K562 (cell line): ENCODE data around the gene MRPL37. TPM values are rescaled to one million over a fixed set of nuclear protein-coding genes. Genes with fewer than 3 reads are reported as not detected.

Experiments
- COPS2 ChIP-seq: fragments of 450-650 bp; conservative IDR thresholded peaks from 2 replicates; pipeline ENCODE4 v1.6.1; 2016; ENCODE audit warnings: mild to moderate bottlenecking, moderate library complexity
- E2F3 ChIP-seq: fragments of 250-450 bp; sonication (Bioruptor Pico); IDR thresholded peaks from 2 replicates; pipeline ENCODE4 v1.4.0; 2020; ENCODE audit warnings: mild to moderate bottlenecking
- GATAD2A ChIP-seq: fragments of 450-650 bp; IDR thresholded peaks from 2 replicates; pipeline ENCODE4 v1.6.1; 2017
- MAFF ChIP-seq: IDR thresholded peaks from 2 replicates; pipeline ENCODE4 v1.6.1; 2012; ENCODE audit warnings: low read length, improper control_type of control experiment
- MAFG ChIP-seq: fragments of 450-650 bp; conservative IDR thresholded peaks from 2 replicates; pipeline ENCODE4 v1.6.1; 2016; ENCODE audit warnings: missing genetic modification characterization, missing compliant biosample characterization
- MAFK ChIP-seq: IDR thresholded peaks from 2 replicates; pipeline ENCODE4 v1.6.1; 2011; ENCODE audit warnings: low read length, improper control_type of control experiment
- NFIC ChIP-seq: fragments of 450-650 bp; IDR thresholded peaks from 2 replicates; pipeline ENCODE4 v1.6.1; 2017; ENCODE audit warnings: mild to moderate bottlenecking, inconsistent platforms
- POLR2AphosphoS2 ChIP-seq: IDR thresholded peaks from 2 replicates; pipeline ENCODE4 v1.6.1; 2012; ENCODE audit warnings: low read length, improper control_type of control experiment
- POLR2G ChIP-seq: fragments of 200-400 bp; formaldehyde crosslinking; IDR thresholded peaks from 2 replicates; pipeline ENCODE4 v1.6.1; 2017; ENCODE audit warnings: low read depth, mild to moderate bottlenecking, antibody characterized with exemption, low read length, moderate library complexity
- SLC30A9 ChIP-seq: fragments of 250-450 bp; sonication (Bioruptor Pico); IDR thresholded peaks from 2 replicates; pipeline ENCODE4 v1.8.0; 2022; ENCODE audit warnings: mild to moderate bottlenecking, moderate library complexity
- ZC3H11A ChIP-seq: IDR thresholded peaks from 2 replicates; pipeline ENCODE4 v1.6.1; 2012; ENCODE audit warnings: low read depth, low read length, improper control_type of control experiment
- ZNF316 ChIP-seq: fragments of 450-650 bp; IDR thresholded peaks from 2 replicates; pipeline ENCODE4 v1.6.1; 2016
- ZNF507 ChIP-seq: conservative IDR thresholded peaks from 2 replicates; pipeline ENCODE4 v1.6.1; 2017; ENCODE audit warnings: missing genetic modification characterization, missing compliant biosample characterization
- polyA plus RNA-seq, 8 experiments: library from polyadenylated mRNA; depleted of rRNA in 4 of 8; stranded (reverse) in 5 of 8; unstranded in 3 of 8; fragments of >200 nt; fragmentation: Nextera tagmentation in 2 of 8; fragmentation: Illumina TruSeq in 1 of 8; extraction: Ambion mirVana in 2 of 8; extraction: Trizol in 1 of 8; gene quantifications; 2 replicates each; pipeline versions ENCODE4 v1.2.1 to v1.2.3, GENCODE V29; 2011 to 2014; ENCODE audit warnings: inconsistent platforms in 1 of 8, missing spikeins in 1 of 8
- total RNA-seq, 7 experiments: library from RNA; depleted of rRNA in 6 of 7; stranded (reverse); fragments of >200 nt in 6 of 7; fragmentation: Illumina TruSeq in 2 of 7; extraction: Trizol in 2 of 7; gene quantifications; 2 replicates each; pipeline versions ENCODE4 v1.2.1 to v1.2.3, GENCODE V29; 2011 to 2021; ENCODE audit warnings: low replicate concordance in 1 of 7
- TF ChIP-seq, protein P1 (sequence below): fragments of 450-650 bp; formaldehyde crosslinking; IDR thresholded peaks from 2 replicates; pipeline ENCODE4 v1.4.0; 2022; ENCODE audit warnings: missing genetic modification characterization
- TF ChIP-seq, protein P2 (sequence below): fragments of 450-650 bp; formaldehyde crosslinking; IDR thresholded peaks from 2 replicates; pipeline ENCODE4 v1.4.0; 2020; ENCODE audit warnings: mild to moderate bottlenecking, moderate library complexity

The MRPL37 gene
- total and polyA plus RNA-seq, 9 of the 15 experiments (the other 6 are each of a cell fraction or from before 2014, with no cell fraction given): 52.2 to 303 (median 180) TPM

DNA sequence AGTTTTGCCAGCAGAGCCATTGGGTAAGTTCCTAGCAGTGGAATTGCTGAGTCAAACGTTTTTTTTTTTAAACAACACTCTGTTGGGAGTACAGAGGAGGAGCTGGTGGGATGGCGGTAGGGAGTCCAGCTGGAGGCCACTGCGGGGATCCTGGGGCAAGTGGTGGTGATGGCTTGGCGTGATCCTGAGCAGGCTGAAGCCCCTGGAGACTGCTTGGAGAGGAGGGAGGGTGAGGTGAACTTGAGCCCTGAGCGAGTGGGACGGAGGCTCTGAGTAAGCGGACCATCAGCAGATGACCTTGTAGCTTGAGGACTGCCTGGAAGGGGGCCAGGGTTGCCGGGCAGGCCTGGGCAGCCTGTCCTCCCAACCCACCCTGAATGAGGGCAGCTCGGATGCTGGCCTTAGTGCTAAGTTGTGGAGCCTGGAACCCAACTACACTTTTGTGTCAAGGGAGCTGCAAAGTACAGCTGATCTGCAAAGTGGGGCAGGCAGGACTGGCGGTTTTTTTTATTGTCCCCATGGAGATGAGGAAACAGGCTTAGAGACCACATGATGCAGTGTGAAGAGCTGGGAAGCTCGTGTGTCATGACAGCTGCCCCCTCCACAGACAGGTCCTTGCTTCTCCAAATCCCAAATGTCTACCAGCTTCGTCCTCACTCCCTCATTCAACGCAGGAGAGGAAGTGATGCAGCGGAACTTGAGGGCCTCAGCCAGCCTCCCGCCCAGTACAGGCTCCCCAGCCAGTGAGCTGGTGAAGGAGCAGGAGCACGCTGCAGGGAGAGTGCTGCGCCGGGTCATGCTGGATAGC, 20.2 kb downstream of the MRPL37 start (continued):
- TF ChIP-seq MAFK (peak; percentile 71), E2F3 (CRISPR knock-in tag) (no peak), MAFG (tag) (peak; percentile 84), ZNF316 (peak; percentile 95), GATAD2A (no peak), POLR2G (peak; percentile 60), ZC3H11A (no peak), COPS2 (no peak), ZNF507 (tag) (no peak), MAFF (peak; percentile 66), SLC30A9 (CRISPR knock-in tag) (no peak), POLR2AphosphoS2 (no peak), NFIC (0 out of 2 replicates have a peak, but pooled peaks have one; percentile 9)
- TF ChIP-seq, protein P1, sequence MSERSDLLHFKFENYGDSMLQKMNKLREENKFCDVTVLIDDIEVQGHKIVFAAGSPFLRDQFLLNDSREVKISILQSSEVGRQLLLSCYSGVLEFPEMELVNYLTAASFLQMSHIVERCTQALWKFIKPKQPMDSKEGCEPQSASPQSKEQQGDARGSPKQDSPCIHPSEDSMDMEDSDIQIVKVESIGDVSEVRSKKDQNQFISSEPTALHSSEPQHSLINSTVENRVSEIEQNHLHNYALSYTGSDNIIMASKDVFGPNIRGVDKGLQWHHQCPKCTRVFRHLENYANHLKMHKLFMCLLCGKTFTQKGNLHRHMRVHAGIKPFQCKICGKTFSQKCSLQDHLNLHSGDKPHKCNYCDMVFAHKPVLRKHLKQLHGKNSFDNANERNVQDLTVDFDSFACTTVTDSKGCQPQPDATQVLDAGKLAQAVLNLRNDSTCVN (CRISPR knock-in tag): no peak
- TF ChIP-seq, protein P2, sequence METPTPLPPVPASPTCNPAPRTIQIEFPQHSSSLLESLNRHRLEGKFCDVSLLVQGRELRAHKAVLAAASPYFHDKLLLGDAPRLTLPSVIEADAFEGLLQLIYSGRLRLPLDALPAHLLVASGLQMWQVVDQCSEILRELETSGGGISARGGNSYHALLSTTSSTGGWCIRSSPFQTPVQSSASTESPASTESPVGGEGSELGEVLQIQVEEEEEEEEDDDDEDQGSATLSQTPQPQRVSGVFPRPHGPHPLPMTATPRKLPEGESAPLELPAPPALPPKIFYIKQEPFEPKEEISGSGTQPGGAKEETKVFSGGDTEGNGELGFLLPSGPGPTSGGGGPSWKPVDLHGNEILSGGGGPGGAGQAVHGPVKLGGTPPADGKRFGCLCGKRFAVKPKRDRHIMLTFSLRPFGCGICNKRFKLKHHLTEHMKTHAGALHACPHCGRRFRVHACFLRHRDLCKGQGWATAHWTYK (CRISPR knock-in tag): no peak
- TF ChIP-seq, all 486 proteins: peak for 11
